ENCODE results near the gene RRN3. TPM values are rescaled to one million over a fixed set of nuclear protein-coding genes. Genes with fewer than 3 reads are reported as not detected.

RRN3 gene
- total and polyA plus RNA-seq, 9 of the 15 experiments (the other 6 are each of a cell fraction or from before 2014, with no cell fraction given): 22.2 to 49.5 (median 28.4) TPM

DNA sequence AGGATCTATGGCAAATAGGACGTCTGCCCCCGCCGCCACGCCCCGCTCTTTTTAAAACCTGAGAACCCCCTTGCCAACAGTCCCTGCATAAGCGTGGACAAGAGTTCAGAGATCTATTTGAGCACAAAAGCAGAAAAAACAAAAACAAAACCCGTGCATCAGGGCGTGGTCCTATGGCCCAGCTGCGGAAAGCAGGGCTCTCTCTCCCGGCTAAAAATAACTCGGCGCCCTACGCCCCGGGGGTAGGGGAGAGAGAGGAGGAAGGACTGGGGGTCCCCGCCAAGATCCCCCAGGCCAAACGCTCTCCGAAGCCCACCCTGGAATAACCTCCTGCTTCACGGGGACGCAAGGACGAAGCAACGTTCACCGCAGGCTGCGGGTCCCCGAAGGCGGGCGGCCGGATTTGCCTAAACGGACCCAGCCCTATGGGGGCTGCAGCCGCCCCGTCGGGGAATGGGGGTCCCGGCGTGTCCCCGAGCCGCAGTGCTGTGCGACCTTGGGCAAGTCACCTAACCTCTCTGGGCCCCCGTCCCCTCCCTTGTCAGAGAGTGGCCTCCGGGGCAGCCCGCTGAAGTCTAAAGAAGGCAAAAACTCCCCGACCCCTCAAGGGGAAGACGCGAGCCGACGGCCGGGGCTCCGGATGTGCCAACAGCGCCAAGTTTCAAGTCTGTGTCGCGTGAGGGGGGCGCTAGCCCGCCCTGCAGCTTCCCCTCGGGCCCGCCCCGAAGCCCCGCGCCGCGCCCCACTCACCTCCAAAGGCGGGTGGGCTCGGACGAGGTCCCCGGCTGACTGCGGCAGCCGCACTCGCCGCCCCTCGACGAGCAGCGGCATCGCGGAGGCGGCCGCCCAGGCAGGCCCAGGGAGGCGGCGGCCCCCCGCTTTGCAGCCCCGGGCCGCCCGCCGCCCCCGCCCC is 38.7 kb downstream of the RRN3 start (continued):
- TF ChIP-seq, protein P1, sequence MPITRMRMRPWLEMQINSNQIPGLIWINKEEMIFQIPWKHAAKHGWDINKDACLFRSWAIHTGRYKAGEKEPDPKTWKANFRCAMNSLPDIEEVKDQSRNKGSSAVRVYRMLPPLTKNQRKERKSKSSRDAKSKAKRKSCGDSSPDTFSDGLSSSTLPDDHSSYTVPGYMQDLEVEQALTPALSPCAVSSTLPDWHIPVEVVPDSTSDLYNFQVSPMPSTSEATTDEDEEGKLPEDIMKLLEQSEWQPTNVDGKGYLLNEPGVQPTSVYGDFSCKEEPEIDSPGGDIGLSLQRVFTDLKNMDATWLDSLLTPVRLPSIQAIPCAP (CRISPR knock-in tag; IDR thresholded peaks at IDR 0.05; ENCODE audit: borderline replicate concordance): no peak
- TF ChIP-seq ZNF668 (CRISPR knock-in tag; IDR thresholded peaks at IDR 0.05): no peak
- TF ChIP-seq, protein P2, sequence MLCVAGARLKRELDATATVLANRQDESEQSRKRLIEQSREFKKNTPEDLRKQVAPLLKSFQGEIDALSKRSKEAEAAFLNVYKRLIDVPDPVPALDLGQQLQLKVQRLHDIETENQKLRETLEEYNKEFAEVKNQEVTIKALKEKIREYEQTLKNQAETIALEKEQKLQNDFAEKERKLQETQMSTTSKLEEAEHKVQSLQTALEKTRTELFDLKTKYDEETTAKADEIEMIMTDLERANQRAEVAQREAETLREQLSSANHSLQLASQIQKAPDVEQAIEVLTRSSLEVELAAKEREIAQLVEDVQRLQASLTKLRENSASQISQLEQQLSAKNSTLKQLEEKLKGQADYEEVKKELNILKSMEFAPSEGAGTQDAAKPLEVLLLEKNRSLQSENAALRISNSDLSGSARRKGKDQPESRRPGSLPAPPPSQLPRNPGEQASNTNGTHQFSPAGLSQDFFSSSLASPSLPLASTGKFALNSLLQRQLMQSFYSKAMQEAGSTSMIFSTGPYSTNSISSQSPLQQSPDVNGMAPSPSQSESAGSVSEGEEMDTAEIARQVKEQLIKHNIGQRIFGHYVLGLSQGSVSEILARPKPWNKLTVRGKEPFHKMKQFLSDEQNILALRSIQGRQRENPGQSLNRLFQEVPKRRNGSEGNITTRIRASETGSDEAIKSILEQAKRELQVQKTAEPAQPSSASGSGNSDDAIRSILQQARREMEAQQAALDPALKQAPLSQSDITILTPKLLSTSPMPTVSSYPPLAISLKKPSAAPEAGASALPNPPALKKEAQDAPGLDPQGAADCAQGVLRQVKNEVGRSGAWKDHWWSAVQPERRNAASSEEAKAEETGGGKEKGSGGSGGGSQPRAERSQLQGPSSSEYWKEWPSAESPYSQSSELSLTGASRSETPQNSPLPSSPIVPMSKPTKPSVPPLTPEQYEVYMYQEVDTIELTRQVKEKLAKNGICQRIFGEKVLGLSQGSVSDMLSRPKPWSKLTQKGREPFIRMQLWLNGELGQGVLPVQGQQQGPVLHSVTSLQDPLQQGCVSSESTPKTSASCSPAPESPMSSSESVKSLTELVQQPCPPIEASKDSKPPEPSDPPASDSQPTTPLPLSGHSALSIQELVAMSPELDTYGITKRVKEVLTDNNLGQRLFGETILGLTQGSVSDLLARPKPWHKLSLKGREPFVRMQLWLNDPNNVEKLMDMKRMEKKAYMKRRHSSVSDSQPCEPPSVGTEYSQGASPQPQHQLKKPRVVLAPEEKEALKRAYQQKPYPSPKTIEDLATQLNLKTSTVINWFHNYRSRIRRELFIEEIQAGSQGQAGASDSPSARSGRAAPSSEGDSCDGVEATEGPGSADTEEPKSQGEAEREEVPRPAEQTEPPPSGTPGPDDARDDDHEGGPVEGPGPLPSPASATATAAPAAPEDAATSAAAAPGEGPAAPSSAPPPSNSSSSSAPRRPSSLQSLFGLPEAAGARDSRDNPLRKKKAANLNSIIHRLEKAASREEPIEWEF (CRISPR knock-in tag; IDR thresholded peaks at IDR 0.05): no peak
- TF ChIP-seq, protein P3, sequence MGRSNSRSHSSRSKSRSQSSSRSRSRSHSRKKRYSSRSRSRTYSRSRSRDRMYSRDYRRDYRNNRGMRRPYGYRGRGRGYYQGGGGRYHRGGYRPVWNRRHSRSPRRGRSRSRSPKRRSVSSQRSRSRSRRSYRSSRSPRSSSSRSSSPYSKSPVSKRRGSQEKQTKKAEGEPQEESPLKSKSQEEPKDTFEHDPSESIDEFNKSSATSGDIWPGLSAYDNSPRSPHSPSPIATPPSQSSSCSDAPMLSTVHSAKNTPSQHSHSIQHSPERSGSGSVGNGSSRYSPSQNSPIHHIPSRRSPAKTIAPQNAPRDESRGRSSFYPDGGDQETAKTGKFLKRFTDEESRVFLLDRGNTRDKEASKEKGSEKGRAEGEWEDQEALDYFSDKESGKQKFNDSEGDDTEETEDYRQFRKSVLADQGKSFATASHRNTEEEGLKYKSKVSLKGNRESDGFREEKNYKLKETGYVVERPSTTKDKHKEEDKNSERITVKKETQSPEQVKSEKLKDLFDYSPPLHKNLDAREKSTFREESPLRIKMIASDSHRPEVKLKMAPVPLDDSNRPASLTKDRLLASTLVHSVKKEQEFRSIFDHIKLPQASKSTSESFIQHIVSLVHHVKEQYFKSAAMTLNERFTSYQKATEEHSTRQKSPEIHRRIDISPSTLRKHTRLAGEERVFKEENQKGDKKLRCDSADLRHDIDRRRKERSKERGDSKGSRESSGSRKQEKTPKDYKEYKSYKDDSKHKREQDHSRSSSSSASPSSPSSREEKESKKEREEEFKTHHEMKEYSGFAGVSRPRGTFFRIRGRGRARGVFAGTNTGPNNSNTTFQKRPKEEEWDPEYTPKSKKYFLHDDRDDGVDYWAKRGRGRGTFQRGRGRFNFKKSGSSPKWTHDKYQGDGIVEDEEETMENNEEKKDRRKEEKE (IDR thresholded peaks at IDR 0.05; ENCODE audit: borderline replicate concordance in 1 of 2, control insufficient read depth in 1 of 2, low read depth in 2 of 2, low read length in 1 of 2): no peak
- TF ChIP-seq, protein P4, sequence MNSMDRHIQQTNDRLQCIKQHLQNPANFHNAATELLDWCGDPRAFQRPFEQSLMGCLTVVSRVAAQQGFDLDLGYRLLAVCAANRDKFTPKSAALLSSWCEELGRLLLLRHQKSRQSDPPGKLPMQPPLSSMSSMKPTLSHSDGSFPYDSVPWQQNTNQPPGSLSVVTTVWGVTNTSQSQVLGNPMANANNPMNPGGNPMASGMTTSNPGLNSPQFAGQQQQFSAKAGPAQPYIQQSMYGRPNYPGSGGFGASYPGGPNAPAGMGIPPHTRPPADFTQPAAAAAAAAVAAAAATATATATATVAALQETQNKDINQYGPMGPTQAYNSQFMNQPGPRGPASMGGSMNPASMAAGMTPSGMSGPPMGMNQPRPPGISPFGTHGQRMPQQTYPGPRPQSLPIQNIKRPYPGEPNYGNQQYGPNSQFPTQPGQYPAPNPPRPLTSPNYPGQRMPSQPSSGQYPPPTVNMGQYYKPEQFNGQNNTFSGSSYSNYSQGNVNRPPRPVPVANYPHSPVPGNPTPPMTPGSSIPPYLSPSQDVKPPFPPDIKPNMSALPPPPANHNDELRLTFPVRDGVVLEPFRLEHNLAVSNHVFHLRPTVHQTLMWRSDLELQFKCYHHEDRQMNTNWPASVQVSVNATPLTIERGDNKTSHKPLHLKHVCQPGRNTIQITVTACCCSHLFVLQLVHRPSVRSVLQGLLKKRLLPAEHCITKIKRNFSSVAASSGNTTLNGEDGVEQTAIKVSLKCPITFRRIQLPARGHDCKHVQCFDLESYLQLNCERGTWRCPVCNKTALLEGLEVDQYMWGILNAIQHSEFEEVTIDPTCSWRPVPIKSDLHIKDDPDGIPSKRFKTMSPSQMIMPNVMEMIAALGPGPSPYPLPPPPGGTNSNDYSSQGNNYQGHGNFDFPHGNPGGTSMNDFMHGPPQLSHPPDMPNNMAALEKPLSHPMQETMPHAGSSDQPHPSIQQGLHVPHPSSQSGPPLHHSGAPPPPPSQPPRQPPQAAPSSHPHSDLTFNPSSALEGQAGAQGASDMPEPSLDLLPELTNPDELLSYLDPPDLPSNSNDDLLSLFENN (IDR thresholded peaks at IDR 0.05; ENCODE audit: low read depth in 2 of 2, low read length in 2 of 2): no peak
- TF ChIP-seq, protein P5, sequence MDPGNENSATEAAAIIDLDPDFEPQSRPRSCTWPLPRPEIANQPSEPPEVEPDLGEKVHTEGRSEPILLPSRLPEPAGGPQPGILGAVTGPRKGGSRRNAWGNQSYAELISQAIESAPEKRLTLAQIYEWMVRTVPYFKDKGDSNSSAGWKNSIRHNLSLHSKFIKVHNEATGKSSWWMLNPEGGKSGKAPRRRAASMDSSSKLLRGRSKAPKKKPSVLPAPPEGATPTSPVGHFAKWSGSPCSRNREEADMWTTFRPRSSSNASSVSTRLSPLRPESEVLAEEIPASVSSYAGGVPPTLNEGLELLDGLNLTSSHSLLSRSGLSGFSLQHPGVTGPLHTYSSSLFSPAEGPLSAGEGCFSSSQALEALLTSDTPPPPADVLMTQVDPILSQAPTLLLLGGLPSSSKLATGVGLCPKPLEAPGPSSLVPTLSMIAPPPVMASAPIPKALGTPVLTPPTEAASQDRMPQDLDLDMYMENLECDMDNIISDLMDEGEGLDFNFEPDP (CRISPR knock-in tag; IDR thresholded peaks at IDR 0.05): no peak
- no peak for TF ChIP-seq SAP30 (IDR thresholded peaks at IDR 0.05; ENCODE audit: borderline replicate concordance, insufficient read depth, low read depth, low read length, poor library complexity, severe bottlenecking)
